Central memory CD8-positive, alpha-beta T cell (primary cell): ENCODE results near the gene ST3GAL3.

Experiments used
- ATAC-seq: fragments of 150-1000 bp; cut with Tn5 transposase; replicated peaks from 2 replicates; pipeline ENCODE4 v1.10.0; 2022; ENCODE audit warnings: mild to moderate bottlenecking, moderate FRiP score, moderate number of reproducible peaks; ENCODE audit not compliant: poor library complexity, severe bottlenecking; ENCODE audit errors: extremely low read depth
- DNase-seq, 2 donors: peaks; one replicate each; pipeline ENCODE4 v3.0.0; 2021; ENCODE audit warnings: low spot score in 2 of 2
- H3K27ac Mint-ChIP-seq: one replicate; pipeline ENCODE4 v1.8.0; 2022; ENCODE audit warnings: low read depth, mild to moderate bottlenecking, moderate library complexity, mixed read lengths
- H3K27me3 Mint-ChIP-seq: one replicate; pipeline ENCODE4 v1.8.0; 2022; ENCODE audit warnings: mixed read lengths
- H3K36me3 Mint-ChIP-seq: one replicate; pipeline ENCODE4 v1.8.0; 2022; ENCODE audit warnings: mild to moderate bottlenecking, moderate library complexity, mixed read lengths; ENCODE audit not compliant: insufficient read depth
- H3K4me1 Mint-ChIP-seq: one replicate; pipeline ENCODE4 v1.8.0; 2022; ENCODE audit warnings: mixed read lengths
- H3K4me3 Mint-ChIP-seq: one replicate; pipeline ENCODE4 v1.8.0; 2022; ENCODE audit warnings: mild to moderate bottlenecking, moderate library complexity, mixed read lengths
- H3K9me3 Mint-ChIP-seq: one replicate; pipeline ENCODE4 v1.8.0; 2022; ENCODE audit warnings: mixed read lengths

ST3GAL3 gene

GRCh38 chr1:43707190-43708001, at the start of gene ST3GAL3:
Gene ST3GAL3, plus strand, starts transcription at chr1:43707536. Its CDS starts 28,727 bp downstream, at chr1:43736263.
- peak within 1 kb of the TSS; percentile 80 for H3K4me3 Mint-ChIP-seq
- H3K9me3 Mint-ChIP-seq = no peaks in the 10 kb centered on the region
- peak within 1 kb of the TSS; percentile 41 for H3K27ac Mint-ChIP-seq
- H3K36me3 Mint-ChIP-seq = peaks cover 23% of the 10 kb centered on the region
- H3K27me3 Mint-ChIP-seq = no peaks in the 10 kb centered on the region
- peaks cover 28% of the 10 kb centered on the region for H3K4me1 Mint-ChIP-seq
- ATAC-seq (peak; percentile 99), DNase-seq (peak; percentile 78 to 81)

- Mint-ChIP-seq H3K9me3 (no peaks in the 10 kb centered on the region), H3K4me1 (peaks cover 18% of the 10 kb centered on the region), H3K36me3 (peaks cover 85% of the 10 kb centered on the region), H3K27ac (no peak overlapping the region), H3K4me3 (no peak overlapping the region), H3K27me3 (no peaks in the 10 kb centered on the region)
- DNase-seq (no peak), ATAC-seq (no peak)
These were observed 47.8 kb upstream of the ST3GAL3 start for GRCh38 chr1:43659212-43660166.

- Mint-ChIP-seq H3K36me3 (peaks cover 82% of the 10 kb centered on the region), H3K9me3 (no peaks in the 10 kb centered on the region), H3K27me3 (no peaks in the 10 kb centered on the region), H3K4me1 (peaks cover 16% of the 10 kb centered on the region), H3K27ac (no peak overlapping the region), H3K4me3 (no peak overlapping the region)
- no peak for ATAC-seq
- DNase-seq = no peak
These were observed 47.0 kb upstream of the ST3GAL3 start for GRCh38 chr1:43660355-43660754.

- no peaks in the 10 kb centered on the region for H3K27me3 Mint-ChIP-seq
- peaks cover 20% of the 10 kb centered on the region for H3K4me1 Mint-ChIP-seq
- no peaks in the 10 kb centered on the region for H3K9me3 Mint-ChIP-seq
- no peak overlapping the region for H3K4me3 Mint-ChIP-seq
- ATAC-seq = no peak
- peaks cover 84% of the 10 kb centered on the region for H3K36me3 Mint-ChIP-seq
- H3K27ac Mint-ChIP-seq = no peak overlapping the region
- DNase-seq = no peak
These were observed 43.0 kb upstream of the ST3GAL3 start for GRCh38 chr1:43664369-43664768.

- no peak overlapping the region for H3K4me3 Mint-ChIP-seq
- no peak for DNase-seq
- H3K27ac Mint-ChIP-seq = no peak overlapping the region
- H3K9me3 Mint-ChIP-seq = no peaks in the 10 kb centered on the region
- H3K36me3 Mint-ChIP-seq = peaks cover 86% of the 10 kb centered on the region
- H3K4me1 Mint-ChIP-seq = peaks cover 20% of the 10 kb centered on the region
- ATAC-seq = no peak
- no peaks in the 10 kb centered on the region for H3K27me3 Mint-ChIP-seq
These were observed 40.7 kb upstream of the ST3GAL3 start for GRCh38 chr1:43666608-43667007.

GRCh38 chr1:43668956-43669355, 38.4 kb upstream of the ST3GAL3 start:
- no peak overlapping the region for H3K4me3 Mint-ChIP-seq
- H3K36me3 Mint-ChIP-seq = peaks cover 83% of the 10 kb centered on the region
- H3K9me3 Mint-ChIP-seq = no peaks in the 10 kb centered on the region
- no peaks in the 10 kb centered on the region for H3K27me3 Mint-ChIP-seq
- H3K27ac Mint-ChIP-seq = no peak overlapping the region
- peaks cover 27% of the 10 kb centered on the region for H3K4me1 Mint-ChIP-seq
- no peak for DNase-seq
- ATAC-seq = no peak

GRCh38 chr1:43669878-43670277, 37.5 kb upstream of the ST3GAL3 start:
- peaks cover 84% of the 10 kb centered on the region for H3K36me3 Mint-ChIP-seq
- no peak overlapping the region for H3K4me3 Mint-ChIP-seq
- peaks cover 26% of the 10 kb centered on the region for H3K4me1 Mint-ChIP-seq
- no peak overlapping the region for H3K27ac Mint-ChIP-seq
- no peaks in the 10 kb centered on the region for H3K9me3 Mint-ChIP-seq
- DNase-seq (no peak), ATAC-seq (no peak)
- H3K27me3 Mint-ChIP-seq = no peaks in the 10 kb centered on the region

- no peak for ATAC-seq
- H3K27ac Mint-ChIP-seq = peak overlapping the region; percentile 50
- peaks cover 88% of the 10 kb centered on the region for H3K36me3 Mint-ChIP-seq
These were observed 36.1 kb upstream of the ST3GAL3 start for GRCh38 chr1:43671193-43671592.

GRCh38 chr1:43671626-43672330, 35.6 kb upstream of the ST3GAL3 start:
- no peak for ATAC-seq
- H3K27ac Mint-ChIP-seq = peak overlapping the region; percentile 50

More at GRCh38 chr1:43671193-43671592, 36.1 kb upstream of the ST3GAL3 start:
- DNase-seq = no peak
- Mint-ChIP-seq H3K27me3 (no peaks in the 10 kb centered on the region), H3K9me3 (no peaks in the 10 kb centered on the region), H3K4me3 (no peak overlapping the region), H3K4me1 (peaks cover 32% of the 10 kb centered on the region)

GRCh38 chr1:43673261-43673660, 34.1 kb upstream of the ST3GAL3 start:
- ATAC-seq (no peak), DNase-seq (no peak)
- Mint-ChIP-seq H3K4me1 (peaks cover 37% of the 10 kb centered on the region), H3K27me3 (no peaks in the 10 kb centered on the region), H3K4me3 (no peak overlapping the region), H3K27ac (no peak overlapping the region), H3K36me3 (peaks cover 76% of the 10 kb centered on the region), H3K9me3 (no peaks in the 10 kb centered on the region)

More at GRCh38 chr1:43671626-43672330, 35.6 kb upstream of the ST3GAL3 start:
- Mint-ChIP-seq H3K9me3 (no peaks in the 10 kb centered on the region), H3K4me1 (peaks cover 32% of the 10 kb centered on the region), H3K27me3 (no peaks in the 10 kb centered on the region), H3K4me3 (no peak overlapping the region), H3K36me3 (peaks cover 85% of the 10 kb centered on the region)
- no peak for DNase-seq

- H3K4me3 Mint-ChIP-seq = no peak overlapping the region
- no peak overlapping the region for H3K27ac Mint-ChIP-seq
- DNase-seq (no peak), ATAC-seq (no peak)
- no peaks in the 10 kb centered on the region for H3K9me3 Mint-ChIP-seq
- peaks cover 36% of the 10 kb centered on the region for H3K36me3 Mint-ChIP-seq
- no peaks in the 10 kb centered on the region for H3K27me3 Mint-ChIP-seq
- H3K4me1 Mint-ChIP-seq = peaks cover 19% of the 10 kb centered on the region
These were observed 28.4 kb upstream of the ST3GAL3 start for GRCh38 chr1:43678940-43679339.

GRCh38 chr1:43683560-43683959, 23.8 kb upstream of the ST3GAL3 start:
- H3K4me3 Mint-ChIP-seq = no peak overlapping the region
- no peaks in the 10 kb centered on the region for H3K9me3 Mint-ChIP-seq
- ATAC-seq = no peak
- no peaks in the 10 kb centered on the region for H3K27me3 Mint-ChIP-seq
- peaks cover 44% of the 10 kb centered on the region for H3K36me3 Mint-ChIP-seq
- DNase-seq = no peak
- H3K27ac Mint-ChIP-seq = no peak overlapping the region
- H3K4me1 Mint-ChIP-seq = peaks cover 9% of the 10 kb centered on the region
